SKM-1 (cell line): Measurements from ENCODE around the gene PPARG.
A peak's percentile ranks its signal among the peaks of the same experiment; 100 is the strongest.

ENCODE experiments used
- DNase-seq: peaks from one replicate; lab custom pipeline; 2025; ENCODE audit not compliant: unreplicated experiment; lab: John Stamatoyannopoulos, UW

PPARG gene

GRCh38 chr3:12309716-12310115 is 20.8 kb downstream of the PPARG start:
- DNase-seq = no peak

DNA sequence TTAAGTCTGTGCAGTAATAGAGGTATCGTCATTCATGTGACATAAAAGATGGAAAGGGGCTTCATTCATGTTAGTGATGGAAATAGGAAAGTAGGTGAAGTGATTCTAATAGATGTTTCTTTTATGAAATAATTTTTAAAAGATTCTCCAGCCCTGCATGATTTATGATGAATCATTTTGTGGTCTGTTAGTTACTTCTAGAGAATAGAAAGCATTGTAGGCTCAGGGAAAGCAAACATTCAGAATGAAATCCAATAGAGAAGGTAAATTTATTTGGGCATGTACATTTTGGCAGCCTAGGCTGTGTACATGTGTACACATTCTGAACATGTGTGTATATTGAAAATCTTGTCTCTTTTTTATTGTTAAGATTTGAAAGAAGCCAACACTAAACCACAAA is 23.1 kb downstream of the PPARG start:
- no peak for DNase-seq

DNA sequence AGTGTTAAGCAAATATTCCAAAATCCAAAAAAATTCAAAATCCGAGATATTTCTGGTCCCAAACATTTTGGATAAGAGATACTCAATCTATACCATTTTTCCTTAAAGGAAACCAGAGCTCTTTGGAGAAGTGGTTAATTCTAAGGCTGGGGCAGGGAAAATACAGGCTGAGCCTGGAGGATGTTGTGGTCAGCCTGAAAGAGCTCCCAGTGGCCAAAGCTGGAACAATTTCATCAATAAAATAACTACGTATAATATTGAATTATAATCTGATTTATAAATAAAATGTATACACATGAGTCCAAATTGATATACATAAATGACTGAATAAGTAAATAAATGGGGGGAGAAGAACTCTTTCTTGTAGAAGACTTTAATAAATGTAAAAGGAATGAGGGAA is 24.6 kb downstream of the PPARG start:
- no peak for DNase-seq

DNA sequence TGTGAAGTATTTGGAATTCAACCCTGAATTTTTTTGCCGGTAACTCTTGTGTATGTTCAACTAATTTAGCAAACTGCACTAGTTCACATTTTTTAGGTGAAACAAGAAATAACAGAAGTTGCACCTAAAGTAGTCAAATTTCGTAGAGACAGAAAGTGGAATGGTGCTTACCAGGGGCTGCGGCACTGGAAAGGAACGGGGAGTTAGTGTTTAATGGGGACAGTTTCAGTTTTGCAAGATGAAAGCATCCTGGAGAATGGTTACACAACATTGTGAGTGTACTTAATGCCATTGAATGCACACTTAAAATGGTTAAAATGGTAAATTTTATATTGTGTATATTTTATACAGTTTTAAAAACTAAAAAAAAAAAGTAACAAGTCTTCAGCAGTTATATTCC is 27.4 kb downstream of the PPARG start:
- DNase-seq = no peak

- DNase-seq = no peak
Observed at GRCh38 chr3:12316729-12317351, 28.0 kb downstream of the PPARG start.

DNA sequence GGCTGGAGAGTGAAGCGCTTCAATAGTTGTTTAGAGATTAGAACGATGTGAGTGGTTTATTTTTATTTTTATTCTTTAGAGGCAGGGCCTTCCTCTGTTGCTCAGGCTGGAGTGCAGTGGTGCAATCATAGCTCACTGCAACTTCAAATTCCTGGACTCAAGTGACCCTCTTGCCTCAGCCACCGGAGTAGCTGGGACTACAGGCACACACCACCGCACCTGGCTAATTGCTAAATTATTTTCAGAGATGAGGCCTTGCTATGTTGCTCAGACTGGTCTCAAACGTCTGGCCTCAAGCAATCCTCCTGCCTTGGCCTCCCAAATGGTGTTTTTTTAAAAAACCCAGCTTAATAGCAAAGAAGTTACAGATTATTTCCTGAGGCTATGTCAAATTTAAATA is 29.0 kb downstream of the PPARG start:
- peak; percentile 20 for DNase-seq

DNA sequence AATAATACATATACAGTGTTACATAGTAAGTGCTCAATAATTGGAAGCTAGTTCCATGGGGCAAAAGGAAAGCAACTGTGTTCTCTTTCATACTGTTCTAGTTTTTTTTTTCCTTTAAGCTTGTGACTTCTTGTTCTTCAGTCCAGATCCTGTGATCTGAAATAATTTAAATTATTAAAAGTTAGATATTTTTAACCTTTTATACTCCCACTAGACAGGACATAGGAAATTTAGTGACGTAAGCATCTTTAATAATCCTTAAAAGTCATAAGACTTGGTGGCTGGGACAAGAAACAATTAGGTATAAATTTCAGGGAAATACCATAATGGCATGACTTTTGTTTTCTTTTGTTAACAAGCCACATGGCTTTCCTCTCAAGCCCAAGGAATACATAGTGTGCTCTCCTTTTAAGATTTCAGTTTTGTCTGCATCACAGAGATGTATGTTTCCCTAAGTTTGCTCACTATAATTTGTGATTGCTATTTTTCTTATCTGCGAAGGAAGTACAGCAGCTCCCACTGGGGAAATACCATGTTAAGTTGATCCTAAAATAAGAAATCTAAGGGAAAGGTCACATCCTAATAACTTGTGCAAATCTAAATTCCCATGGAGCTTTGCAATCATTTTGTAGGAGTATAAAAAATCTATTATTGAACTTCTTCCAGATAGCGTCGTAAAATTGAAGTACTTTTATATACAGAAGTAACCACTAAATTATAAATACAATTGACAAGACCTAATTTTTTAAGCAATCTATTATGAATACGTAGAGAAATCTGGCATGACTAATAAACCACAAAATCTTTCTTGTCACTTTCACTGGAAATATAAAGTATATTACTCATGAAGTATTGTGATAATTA is 30.1 kb downstream of the PPARG start:
- DNase-seq = no peak

DNA sequence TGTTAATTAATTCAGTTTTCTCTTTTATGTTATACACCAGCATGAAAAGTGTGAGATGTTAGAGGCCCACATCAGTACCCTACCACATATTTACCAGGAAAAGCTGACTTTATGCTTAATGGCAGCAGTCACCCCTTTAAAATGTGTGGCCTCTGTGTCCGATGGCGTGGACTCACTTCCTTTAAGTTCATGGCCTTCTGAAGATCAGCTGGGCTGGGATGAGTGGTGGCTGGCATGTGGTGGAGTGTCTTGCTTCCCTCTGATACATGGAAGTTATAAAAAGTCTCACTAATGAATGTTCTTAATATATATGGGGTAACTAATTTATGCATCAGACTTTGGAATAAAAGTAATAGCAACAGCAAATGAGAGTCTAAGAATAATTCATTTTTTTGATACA is 32.1 kb downstream of the PPARG start:
- no peak for DNase-seq

- DNase-seq = peak; percentile 47
Observed at GRCh38 chr3:12323237-12323636, 34.4 kb downstream of the PPARG start.

GRCh38 chr3:12325586-12326515 is 37.0 kb downstream of the PPARG start:
- peak; percentile 92 for DNase-seq

DNA sequence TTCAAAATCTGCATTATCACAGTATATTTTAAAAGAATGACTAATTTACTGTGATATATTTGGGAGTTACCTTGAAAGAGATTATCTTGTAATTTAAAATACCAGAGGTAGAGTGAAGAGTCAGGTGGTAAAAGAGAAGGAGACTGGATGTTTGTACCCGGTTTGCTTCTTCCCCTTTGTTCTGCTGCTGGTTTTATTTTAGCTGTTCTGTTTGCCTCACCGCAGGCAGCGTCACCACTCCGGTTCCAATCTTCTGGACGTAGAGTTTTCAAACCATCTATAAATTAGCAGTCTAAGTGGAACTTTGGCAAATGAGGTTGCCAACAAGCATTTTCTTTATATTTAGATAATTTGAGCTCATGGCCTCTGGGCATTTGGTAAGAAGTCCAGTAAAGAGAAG is 38.2 kb downstream of the PPARG start:
- no peak for DNase-seq

DNA sequence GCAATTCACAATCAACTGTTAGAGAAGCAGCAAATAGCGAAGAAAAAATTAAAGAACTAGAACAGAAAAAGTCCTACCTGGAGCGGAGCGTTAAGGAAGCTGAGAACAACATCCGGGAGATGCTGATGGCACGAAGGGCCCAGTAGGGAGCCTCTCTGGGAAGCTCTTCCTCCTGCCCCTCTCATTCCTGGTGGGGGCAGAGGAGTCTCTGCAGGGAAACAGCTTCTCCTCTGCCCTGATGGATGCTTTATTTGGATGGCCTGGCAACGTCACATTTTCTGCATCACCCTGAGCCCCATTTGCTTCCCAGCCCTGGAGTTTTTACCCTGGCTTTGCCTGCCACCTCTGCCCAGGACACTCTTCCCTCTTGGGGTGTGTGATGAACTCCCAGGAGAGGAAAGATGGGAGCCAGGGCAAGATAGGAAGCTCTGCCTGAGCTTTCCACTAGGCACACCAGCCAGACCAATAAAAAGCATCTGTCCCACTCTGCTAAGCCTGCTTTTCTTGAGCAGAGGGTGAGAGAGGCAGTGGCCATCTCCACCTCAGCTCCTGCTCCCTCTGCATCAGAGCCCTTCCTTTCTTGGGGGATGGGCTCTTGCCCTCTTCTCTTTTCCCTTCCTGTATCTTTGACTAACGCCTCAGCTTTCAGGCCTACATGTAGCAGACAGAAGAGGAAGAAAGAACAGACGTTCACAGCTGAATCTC is 39.4 kb downstream of the PPARG start:
- DNase-seq = peak; percentile 58

DNA sequence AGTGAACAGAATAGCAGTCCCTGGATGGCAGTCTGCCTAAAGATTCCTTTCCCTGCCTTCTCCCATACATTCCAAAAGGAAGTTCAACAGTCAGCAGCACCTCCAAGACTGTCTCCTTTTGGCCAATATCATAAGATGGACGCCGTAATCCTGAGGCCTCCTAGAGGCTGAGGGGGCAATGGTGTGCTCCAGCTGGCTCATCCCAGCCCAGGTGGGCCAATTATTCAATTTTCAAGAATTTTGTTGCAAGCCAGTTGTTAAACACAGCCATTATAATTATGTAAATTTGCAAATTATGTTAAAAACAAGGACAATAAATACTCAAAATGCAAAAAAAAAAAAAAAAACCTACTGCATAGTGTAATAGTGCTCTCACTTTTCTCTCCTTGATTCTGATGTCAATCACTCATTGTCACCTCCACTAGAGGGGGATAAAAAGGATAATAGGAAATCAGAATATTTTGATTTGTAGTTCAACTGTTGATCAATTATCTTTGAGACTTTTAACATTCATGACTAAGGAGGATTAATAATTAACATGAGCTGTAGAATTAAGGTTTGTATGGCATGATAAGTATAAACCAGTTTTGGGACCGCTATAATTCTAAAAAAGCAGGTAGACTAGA is 40.1 kb downstream of the PPARG start:
- DNase-seq = no peak

- no peak for DNase-seq
Observed at GRCh38 chr3:12334786-12335185, 45.9 kb downstream of the PPARG start.

DNA sequence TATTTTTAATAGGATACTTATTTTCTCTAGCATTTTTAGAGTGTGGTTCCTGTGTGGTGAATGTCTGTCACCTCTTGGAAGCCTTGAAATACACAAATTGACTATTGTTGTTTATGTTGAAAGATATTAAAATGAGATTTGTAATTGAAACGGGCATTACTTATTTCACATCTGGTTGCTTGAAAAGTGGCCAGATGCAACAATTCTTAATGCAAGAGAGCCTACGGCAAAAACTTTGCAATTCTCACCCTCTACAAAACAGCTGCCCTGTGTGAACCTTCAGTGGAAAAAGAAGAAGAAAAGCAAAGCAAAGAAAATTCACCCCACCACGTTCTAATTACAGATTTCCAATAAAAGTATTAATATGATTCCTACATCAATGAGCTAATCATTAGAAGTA is 46.6 kb downstream of the PPARG start:
- no peak for DNase-seq

- peak; percentile 82 for DNase-seq
Observed at GRCh38 chr3:12336099-12336498, 47.2 kb downstream of the PPARG start.

DNA sequence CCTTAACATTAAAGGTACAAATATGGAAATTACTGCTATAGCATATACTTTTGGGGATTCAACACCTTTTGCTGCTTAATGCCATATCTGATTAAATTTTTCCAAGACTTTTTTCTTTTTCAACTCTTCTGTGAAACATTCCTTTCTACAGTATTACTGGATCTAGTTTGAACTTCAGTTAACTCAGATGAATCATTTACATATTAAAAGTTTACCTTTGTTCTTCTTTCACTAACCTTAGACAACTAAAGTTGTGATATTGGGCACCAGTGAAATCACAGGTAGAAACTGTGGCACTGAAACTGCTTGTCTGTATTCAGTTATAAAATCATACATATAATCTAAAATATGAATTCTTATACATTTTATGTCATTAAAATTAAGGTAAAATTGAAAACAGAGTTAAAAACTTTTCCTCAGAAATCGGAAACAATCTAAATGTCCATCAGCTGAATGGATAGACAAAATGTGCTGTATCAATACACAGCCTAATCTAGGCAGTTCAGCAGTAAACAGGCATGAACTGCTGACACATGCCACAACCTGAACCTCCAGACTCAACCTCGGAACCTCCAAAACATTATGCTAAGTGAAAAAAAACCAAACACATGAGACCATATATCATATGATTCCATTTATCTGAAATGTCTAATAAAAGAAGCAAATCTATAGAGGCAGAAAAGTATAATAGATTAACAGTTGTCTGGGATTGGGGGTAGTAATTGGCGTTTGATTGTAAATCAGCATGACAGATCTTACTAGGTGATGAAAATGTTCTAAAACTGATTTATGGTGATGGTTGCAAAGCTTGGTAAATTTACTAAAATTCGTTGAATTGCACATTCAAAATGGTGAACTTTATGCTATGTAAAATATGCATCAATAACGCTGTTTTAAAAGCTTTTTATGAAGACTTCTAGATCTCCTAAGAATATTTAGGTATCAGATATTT is 50.0 kb downstream of the PPARG start:
- DNase-seq = no peak

DNA sequence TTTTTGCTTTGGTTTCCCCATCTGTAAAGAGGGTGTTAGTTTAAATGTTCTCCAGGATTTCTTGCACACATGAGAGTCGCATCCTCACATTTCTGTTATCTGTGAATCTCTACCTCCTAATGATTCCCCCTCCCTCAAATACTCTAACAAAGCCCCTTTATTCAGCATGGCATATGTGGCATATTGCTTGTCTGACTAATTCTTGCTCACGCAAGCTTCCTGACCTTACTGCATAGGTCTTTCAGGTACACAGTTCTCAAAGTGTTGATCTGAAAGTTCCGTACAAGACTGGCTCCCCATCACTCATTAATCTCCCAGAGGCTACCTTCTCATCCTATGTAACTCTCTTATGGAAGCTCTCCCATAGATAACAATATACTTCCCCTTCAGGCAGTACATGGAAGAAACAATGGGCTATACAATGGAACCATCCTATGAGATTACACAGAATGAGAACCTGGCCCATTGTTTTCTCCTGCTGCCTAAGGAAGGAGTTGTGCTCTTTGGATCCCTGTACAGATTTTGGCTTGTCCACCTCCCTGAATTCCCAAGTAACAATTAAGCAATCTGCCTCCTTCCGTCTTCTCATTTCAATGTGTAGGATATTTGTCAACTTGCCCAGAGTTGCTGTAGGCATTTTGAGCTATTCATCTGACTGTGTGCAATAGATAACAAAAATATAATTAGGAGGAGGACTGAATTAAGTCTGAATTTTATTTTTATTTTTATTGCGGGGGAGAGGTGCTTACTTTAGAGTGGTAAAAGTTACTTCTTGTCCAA is 51.0 kb downstream of the PPARG start:
- no peak for DNase-seq

- no peak for DNase-seq
Observed at GRCh38 chr3:12340506-12340905, 51.6 kb downstream of the PPARG start.
